NCI-H2107 treated with DMSO at 0.1 percent for 48 hours (cell line): ENCODE results near the gene PTCHD1.

ENCODE experiments used
- DNase-seq: peaks from one replicate; lab custom pipeline; 2025; ENCODE audit not compliant: unreplicated experiment; lab: John Stamatoyannopoulos, UW

The PTCHD1 gene

DNA sequence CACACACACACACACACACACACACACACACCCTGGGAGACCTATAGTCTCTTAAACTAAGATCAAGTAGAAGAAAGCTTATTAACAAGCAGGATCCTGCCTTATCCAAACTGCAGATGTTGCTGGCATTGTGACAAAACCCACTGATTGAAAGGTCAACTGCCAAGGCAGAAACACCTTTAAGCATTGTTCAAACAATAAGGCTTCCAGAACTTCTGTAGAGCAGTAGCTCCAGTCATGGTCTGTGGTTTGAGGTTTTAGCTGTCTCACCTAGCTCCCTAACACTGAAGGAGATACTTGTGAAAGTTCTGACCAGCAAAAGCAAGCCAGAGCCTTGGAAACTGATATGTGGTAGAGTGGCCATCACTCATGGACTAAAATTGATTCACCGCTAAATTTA lies 59.8 kb downstream of the PTCHD1 start:
- no peak for DNase-seq

DNA sequence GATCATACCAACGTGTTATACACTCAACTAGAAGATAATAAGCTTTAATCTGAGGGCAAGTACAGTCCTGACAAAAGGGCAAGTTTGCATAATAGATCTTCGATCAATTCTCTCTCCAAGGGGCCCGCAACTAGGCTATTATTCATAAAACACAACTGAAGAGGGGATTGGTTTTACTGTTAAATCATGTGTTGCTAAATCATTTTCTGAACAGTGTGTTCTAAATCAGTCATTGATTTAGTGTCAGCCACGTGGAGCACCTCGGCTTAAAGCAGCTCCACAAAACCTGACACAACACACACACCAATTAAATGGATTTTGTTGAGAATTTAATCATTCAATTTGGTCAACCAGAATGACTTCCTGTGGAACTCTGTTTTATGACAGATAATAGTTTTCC lies 61.6 kb downstream of the PTCHD1 start:
- no peak for DNase-seq

DNA sequence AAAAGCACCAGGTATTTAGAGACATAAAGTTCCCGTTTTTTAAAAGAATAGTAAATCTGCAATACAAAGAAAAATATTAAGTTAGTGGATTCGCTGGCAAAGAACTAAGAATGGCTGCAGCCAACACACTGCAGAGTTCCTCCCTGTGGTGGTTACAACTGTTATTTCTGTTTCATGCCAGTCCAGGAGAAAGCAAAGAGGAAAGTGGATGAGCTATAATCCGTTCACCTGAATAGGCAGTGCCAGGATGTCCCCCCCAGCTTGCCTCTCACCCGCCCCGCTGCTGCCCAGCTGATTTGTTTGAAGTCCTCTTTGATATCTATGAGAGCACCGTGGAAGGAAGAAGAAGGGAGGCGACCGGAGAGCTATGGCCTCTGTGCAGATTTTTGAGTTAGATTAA lies 63.9 kb downstream of the PTCHD1 start:
- no peak for DNase-seq

DNA sequence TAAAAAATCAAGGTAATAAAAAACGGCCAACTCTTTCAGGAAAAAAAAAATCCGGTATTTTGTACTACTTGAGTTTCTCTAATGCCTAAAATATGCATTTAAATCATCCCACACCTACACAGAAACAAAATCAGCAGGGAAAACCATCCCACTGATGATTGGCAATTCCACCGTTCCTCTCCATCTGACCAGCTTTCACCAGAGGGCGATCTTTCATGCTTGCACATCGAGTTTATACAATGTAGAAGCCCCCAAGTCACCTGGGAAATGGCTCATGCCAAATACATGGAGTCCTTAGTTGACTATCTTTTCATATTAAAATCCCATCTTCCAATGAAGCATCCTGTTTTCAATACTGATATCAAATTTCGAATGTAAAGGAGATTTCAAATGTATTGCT lies 69.2 kb downstream of the PTCHD1 start:
- no peak for DNase-seq

DNA sequence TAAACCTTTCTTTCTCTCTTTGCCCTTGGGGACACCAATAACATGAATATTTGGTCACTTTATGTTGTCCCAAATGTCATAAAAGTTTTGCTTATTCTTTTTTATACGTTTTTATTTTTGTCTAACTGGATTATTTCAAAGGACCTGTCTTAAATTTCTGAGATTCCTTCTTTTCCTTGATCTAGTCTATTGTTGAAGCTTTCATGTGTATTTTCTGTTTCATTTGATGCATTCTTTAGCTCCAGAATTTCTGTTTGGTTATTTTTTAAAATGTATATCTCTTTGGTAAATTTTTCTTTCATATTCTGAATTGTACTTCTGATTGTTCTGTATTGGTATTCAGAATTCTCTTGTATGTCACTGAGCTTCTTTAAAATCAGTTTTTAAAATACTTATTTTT lies 88.3 kb downstream of the PTCHD1 start:
- no peak for DNase-seq

DNA sequence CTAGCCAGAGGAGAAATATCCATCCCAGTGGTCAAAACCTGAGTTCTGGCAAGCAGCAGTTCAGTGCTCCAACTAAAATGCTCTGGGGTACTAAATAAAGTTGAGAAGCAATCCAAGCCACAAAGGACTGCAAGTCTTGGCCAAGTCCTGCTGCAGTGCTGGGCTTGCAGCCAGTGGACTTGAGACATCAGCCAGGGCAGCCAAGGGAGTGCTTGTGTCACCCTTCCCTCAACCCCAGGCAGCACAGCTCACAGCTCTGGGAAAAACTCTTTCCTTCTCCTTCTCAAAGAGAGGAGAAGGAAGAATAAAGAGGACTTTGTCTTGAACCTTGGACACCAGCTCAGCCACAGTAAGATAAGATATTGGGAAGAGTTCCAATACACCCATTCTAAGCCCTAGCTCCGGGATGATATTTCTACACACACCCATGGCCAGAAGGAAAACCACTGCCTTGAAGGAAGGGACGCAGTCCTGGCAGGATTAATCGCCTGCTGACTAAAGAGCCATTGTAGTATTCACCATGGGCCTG lies 99.8 kb downstream of the PTCHD1 start:
- DNase-seq: no peak

DNA sequence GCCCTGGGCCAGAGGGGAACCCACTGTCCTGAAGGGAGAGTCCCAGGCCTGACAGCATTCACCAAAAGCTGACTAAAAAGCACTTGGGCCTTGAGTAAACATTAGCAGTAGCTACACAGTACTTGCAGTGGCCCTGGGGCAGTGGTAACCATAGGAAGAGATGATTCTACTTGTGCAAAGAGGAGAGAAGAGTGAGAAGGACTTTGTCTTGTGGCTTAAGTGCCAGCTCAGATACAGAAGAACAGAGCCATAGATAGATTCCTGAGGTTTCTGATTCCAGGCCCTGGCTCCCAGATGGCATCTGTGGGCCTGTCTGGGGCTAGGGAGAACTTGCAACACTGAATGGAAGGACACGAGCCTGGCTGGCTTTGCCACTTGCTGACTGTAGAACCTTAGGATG lies 100.5 kb downstream of the PTCHD1 start:
- no peak for DNase-seq

DNA sequence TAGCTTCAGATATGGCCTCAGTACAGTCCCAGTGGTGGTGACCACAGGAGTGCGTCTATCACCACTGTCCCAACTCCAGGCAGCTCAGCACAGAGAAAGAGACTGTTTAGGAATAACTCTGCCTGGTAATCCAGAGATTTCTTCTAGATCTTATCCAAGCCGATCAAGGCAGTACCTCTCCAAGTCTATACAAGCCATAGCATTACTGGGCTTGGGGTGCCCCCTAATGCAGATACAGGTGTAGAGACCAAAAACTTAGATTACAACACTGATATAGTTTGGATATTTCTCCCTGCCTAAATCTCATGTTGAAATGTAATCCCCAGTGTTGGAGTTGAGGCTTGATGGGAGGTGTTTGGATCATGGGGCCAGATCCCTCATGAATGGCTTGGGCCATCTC lies 100.9 kb downstream of the PTCHD1 start:
- DNase-seq: no peak

DNA sequence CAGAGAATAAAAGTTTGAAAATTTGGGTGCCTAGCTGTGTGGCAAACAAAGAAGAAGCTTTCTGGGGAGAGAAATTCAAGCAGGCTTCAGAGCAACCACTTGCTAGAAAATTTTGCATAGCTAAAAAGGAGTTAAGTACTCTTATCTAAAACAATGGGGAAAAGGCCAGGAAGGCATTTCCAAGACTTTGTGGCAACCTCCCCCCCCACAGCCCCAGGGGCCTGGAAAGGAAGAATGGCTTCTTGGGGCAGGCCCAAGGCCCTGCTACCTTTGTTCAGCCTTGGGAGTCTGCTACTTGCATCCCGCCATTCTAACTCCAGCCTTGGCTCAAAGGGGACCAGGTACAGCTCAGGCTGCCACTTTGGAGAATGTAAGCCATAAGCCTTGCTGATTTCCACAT lies 102.2 kb downstream of the PTCHD1 start:
- no peak for DNase-seq

DNA sequence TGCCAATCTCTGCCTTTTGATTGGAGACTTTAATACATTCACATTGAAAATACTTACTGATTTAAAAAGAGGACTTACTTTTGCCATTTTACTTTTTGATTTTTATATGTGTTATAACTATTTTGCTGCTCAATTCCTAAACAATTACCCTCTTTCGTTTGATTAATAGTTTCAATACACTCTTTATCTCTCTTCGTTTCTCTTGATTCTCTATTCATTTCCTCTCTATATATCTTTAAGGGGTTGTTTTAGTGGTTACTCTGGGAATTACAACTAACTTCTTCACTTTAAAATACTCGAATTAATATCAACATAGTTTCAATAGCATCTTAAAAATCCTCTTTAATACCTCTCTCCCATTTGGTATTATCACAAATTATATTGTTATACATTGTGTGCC lies 116.6 kb downstream of the PTCHD1 start:
- DNase-seq: no peak
